Gastrocnemius medialis (tissue), 4 donors: ENCODE measurements around the gene PDE6C.

ENCODE experiments used
- CTCF ChIP-seq, 5 experiments: fragments of 450-650 bp in 3 of 5; fragments of 200-600 bp in 2 of 5; sonication (generic) in 2 of 5; IDR thresholded peaks in 4 of 5; conservative IDR thresholded peaks in 1 of 5; 1 replicate in 4 of 5; 2 replicates in 1 of 5; pipeline ENCODE4 v1.5.1; 2016 to 2019; ENCODE audit warnings: antibody characterized with exemption in 5 of 5, mild to moderate bottlenecking in 3 of 5, moderate library complexity in 3 of 5
- POLR2A ChIP-seq, 2 donors: fragments of 450-650 bp; IDR thresholded peaks; one replicate each; pipeline ENCODE4 v1.6.1; 2017; ENCODE audit warnings: antibody characterized with exemption in 2 of 2, mild to moderate bottlenecking in 2 of 2, moderate library complexity in 2 of 2

- TF ChIP-seq CTCF (IDR thresholded peaks at IDR 0.05 in 4 of 5, conservative IDR thresholded peaks at IDR 0.05 in 1 of 5) = no peak
- no peak for TF ChIP-seq POLR2A (IDR thresholded peaks at IDR 0.05)
These were observed 42.0 kb upstream of the PDE6C start for GRCh38 chr10:93570383-93570782.
